SU-DHL-6 (cell line): ENCODE measurements around the gene KCNK4.
A peak's percentile ranks its signal among the peaks of the same experiment; 100 is the strongest.

Experiments used
- H2AFZ ChIP-seq: fragments of 200-600 bp; sonication (generic); 2 replicates; pipeline ENCODE4 v1.6.1; 2014; ENCODE audit warnings: low read depth, mild to moderate bottlenecking, moderate library complexity, mixed read lengths, antibody characterized with exemption, low read length; ENCODE audit not compliant: severe bottlenecking
- H3F3A ChIP-seq: fragments of 200-600 bp; shearing (Covaris generic); 2 replicates; pipeline ENCODE4 v1.6.0; 2016; ENCODE audit warnings: antibody characterized with exemption, mild to moderate bottlenecking; ENCODE audit not compliant: insufficient read depth
- H3K27ac ChIP-seq: fragments of 200-600 bp; sonication (generic); 2 replicates; pipeline ENCODE4 v1.5.1; 2016; ENCODE audit warnings: low read depth, mild to moderate bottlenecking, low read length, moderate library complexity, mixed read lengths
- H3K27me3 ChIP-seq: fragments of 200-600 bp; sonication (generic), shearing (Covaris generic); 2 replicates; pipeline ENCODE4 v1.6.0; 2014; ENCODE audit warnings: mild to moderate bottlenecking, low read length
- H3K36me3 ChIP-seq: fragments of 200-600 bp; sonication (generic); 2 replicates; pipeline ENCODE4 v1.6.1; 2014; ENCODE audit warnings: mild to moderate bottlenecking, low read length, mixed read lengths
- H3K4me2 ChIP-seq: fragments of 300-600, 200-600 bp; shearing (Covaris generic), sonication (generic); 2 replicates; pipeline ENCODE4 v1.6.0; 2014; ENCODE audit warnings: low read length, low read depth, mild to moderate bottlenecking; ENCODE audit not compliant: poor library complexity, severe bottlenecking
- H3K4me3 ChIP-seq: fragments of 200-600 bp; sonication (generic); 2 replicates; pipeline ENCODE4 v1.5.1; 2014; ENCODE audit warnings: antibody characterized with exemption, low read length, mild to moderate bottlenecking, mixed read lengths; ENCODE audit not compliant: insufficient read depth, poor library complexity, severe bottlenecking
- H3K79me2 ChIP-seq: fragments of 200-600 bp; sonication (generic); 2 replicates; pipeline ENCODE4 v1.6.1; 2014; ENCODE audit warnings: mild to moderate bottlenecking, low read length, moderate library complexity; ENCODE audit not compliant: insufficient read depth
- H3K9ac ChIP-seq: fragments of 200-600 bp; sonication (generic); 2 replicates; pipeline ENCODE4 v1.7.0; 2014; ENCODE audit warnings: mild to moderate bottlenecking, low read length
- H3K9me2 ChIP-seq: fragments of 200-600 bp; sonication (generic); replicated peaks from 2 replicates; pipeline ENCODE4 v1.6.1; 2014; ENCODE audit warnings: low read length; ENCODE audit not compliant: insufficient read depth
- H3K9me3 ChIP-seq: fragments of 200-600 bp; sonication (generic); 2 replicates; pipeline ENCODE4 v1.6.1; 2014; ENCODE audit warnings: low read length, mixed read lengths; ENCODE audit not compliant: insufficient read depth
- H4K20me1 ChIP-seq: fragments of 200-600 bp; sonication (generic); 2 replicates; pipeline ENCODE4 v1.6.1; 2014; ENCODE audit warnings: low read depth, mild to moderate bottlenecking, antibody characterized with exemption, low read length, moderate library complexity, mixed read lengths
- EZH2phosphoT487 ChIP-seq: fragments of 200-600 bp; sonication (generic), shearing (Covaris generic); conservative IDR thresholded peaks from 2 replicates; pipeline ENCODE4 v1.6.1; 2018; ENCODE audit warnings: mild to moderate bottlenecking, antibody characterized with exemption, low read length, moderate library complexity, mixed read lengths
- TF ChIP-seq, protein P1 (sequence below): fragments of 200-600 bp; sonication (generic); IDR thresholded peaks from one replicate; pipeline ENCODE4 v1.5.1; 2017; ENCODE audit warnings: antibody characterized with exemption, mild to moderate bottlenecking, low read length, moderate library complexity; ENCODE audit not compliant: insufficient read depth, poor library complexity, severe bottlenecking

KCNK4 gene

DNA sequence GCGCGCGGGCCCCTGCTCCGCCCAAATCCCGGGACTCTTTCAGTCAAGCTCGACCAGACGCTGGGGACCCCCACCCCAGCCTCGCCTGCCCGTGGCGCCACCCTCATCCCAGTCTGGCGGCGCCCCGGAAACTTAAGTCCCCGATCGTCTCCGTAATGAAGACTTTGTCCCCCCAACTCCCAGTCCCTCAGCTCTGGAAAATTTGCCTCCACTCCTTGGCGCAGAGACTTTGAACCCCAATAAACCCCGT lies 39.4 kb upstream of the KCNK4 start:
- no peaks in the 10 kb centered on the region for H3K9me2 ChIP-seq
- H2AFZ ChIP-seq, result peak overlapping the region; percentile 86
- peak overlapping the region; percentile 21; the same call in 1 of the 2 replicates for H3K27ac ChIP-seq
- no peaks in the 10 kb centered on the region for H4K20me1 ChIP-seq
- H3K4me3 ChIP-seq, result peak overlapping the region; percentile 88
- H3K4me2 ChIP-seq, result peak overlapping the region; percentile 97
- H3F3A ChIP-seq, result peaks cover 14% of the 10 kb centered on the region; the same call in 1 of the 2 replicates
- no peaks in the 10 kb centered on the region for H3K9me3 ChIP-seq
- H3K9ac ChIP-seq, result peak overlapping the region; percentile 84
- no peaks in the 10 kb centered on the region for H3K27me3 ChIP-seq
- TF ChIP-seq, protein P1, sequence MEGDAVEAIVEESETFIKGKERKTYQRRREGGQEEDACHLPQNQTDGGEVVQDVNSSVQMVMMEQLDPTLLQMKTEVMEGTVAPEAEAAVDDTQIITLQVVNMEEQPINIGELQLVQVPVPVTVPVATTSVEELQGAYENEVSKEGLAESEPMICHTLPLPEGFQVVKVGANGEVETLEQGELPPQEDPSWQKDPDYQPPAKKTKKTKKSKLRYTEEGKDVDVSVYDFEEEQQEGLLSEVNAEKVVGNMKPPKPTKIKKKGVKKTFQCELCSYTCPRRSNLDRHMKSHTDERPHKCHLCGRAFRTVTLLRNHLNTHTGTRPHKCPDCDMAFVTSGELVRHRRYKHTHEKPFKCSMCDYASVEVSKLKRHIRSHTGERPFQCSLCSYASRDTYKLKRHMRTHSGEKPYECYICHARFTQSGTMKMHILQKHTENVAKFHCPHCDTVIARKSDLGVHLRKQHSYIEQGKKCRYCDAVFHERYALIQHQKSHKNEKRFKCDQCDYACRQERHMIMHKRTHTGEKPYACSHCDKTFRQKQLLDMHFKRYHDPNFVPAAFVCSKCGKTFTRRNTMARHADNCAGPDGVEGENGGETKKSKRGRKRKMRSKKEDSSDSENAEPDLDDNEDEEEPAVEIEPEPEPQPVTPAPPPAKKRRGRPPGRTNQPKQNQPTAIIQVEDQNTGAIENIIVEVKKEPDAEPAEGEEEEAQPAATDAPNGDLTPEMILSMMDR, result no peak
- TF ChIP-seq EZH2phosphoT487, result no peak
- peaks cover 9% of the 10 kb centered on the region; the same call in 1 of the 2 replicates for H3K79me2 ChIP-seq
- H3K36me3 ChIP-seq, result no peaks in the 10 kb centered on the region

DNA sequence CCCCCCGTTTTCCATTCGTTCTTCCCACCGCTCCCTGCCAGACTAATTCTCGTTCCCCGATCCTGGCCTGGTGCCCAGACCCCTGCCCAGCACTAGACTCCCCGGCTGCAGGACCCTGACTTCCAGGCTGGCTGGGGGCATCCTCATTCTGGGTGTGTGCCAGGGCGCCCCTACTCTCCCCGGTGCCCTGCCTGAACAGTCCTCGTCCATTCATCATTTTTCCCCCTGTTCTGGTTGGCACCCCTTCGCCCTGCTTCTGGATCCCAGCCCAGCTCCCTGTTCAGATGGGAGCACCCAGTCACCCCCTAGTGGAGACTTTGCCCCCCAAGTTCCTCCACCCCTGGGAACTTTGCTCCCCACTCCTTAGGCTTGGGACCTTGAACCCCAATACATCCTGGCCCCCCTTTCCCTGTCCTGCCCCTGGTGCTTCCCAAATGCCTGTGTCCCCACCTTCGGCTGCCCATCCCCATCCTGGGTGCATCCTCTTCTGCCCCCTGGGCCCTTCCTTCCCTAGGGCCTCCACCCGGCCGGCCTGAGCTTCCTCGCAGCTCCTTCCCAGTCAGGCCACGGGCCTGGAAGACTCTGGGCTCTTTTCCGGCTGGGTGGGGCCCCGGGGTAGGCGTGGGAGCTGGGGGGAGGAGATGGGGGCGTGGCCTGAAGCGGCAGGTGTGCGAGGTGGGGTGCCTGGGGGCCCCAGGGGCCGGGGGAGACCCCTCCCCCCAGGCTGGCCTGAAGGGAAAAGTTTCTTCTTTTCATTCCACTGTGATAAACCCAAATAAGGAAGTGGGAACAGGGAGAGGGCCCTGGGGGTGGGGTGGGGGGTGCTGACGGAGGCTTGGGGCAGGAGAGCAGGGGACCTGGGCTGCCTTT lies 38.9 kb upstream of the KCNK4 start:
- H3K27me3 ChIP-seq, result no peaks in the 10 kb centered on the region
- H3K9me3 ChIP-seq, result no peaks in the 10 kb centered on the region
- H3K4me3 ChIP-seq, result peak overlapping the region; percentile 88
- peak overlapping the region; percentile 97 for H3K4me2 ChIP-seq
- H3F3A ChIP-seq, result peaks cover 11% of the 10 kb centered on the region; the same call in 1 of the 2 replicates
- peak overlapping the region; percentile 84 for H3K9ac ChIP-seq
- no peaks in the 10 kb centered on the region for H3K9me2 ChIP-seq
- H4K20me1 ChIP-seq, result no peaks in the 10 kb centered on the region
- H3K36me3 ChIP-seq, result no peaks in the 10 kb centered on the region
- peak overlapping the region; percentile 21 for H3K27ac ChIP-seq
- H3K79me2 ChIP-seq, result peaks cover 9% of the 10 kb centered on the region; the same call in 1 of the 2 replicates
- H2AFZ ChIP-seq, result peak overlapping the region; percentile 86
- TF ChIP-seq, protein P1, result peak; percentile 38
- TF ChIP-seq EZH2phosphoT487, result no peak

DNA sequence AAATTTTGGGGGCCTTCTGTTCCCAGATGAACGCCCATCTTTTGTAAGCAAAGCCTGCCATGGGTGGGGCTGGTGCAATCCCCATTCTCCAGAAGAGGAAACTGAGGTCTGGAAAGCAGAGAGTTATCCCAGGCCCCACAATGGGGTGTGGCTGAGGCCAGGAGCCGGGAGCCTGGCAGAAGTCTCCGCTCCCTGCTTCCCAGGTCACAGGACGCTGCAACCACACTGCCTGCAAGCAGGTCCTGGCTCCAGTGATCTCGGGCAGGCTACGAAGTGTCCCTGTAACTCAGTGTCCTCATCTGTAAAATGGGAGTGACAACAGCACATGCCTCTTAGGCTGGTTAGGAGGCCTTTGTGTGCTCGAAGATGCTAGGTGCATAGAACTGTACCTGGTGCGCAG lies 38.1 kb upstream of the KCNK4 start:
- Histone ChIP-seq H2AFZ (no peak overlapping the region), H3K9ac (no peak overlapping the region), H3K36me3 (no peaks in the 10 kb centered on the region), H3K9me3 (no peaks in the 10 kb centered on the region), H3K79me2 (peaks cover 9% of the 10 kb centered on the region; the same call in 1 of the 2 replicates), H3K9me2 (no peaks in the 10 kb centered on the region), H4K20me1 (no peaks in the 10 kb centered on the region), H3F3A (peaks cover 4% of the 10 kb centered on the region; the same call in 1 of the 2 replicates), H3K4me2 (peak overlapping the region; percentile 97), H3K27ac (peak overlapping the region; percentile 21; the same call in 1 of the 2 replicates), H3K27me3 (no peaks in the 10 kb centered on the region), H3K4me3 (no peak overlapping the region)
- TF ChIP-seq, protein P1, result no peak
- no peak for TF ChIP-seq EZH2phosphoT487
